GM10847 (cell line): ENCODE results near the gene MOB1A.

Source experiments
- POLR2A ChIP-seq: IDR thresholded peaks from 2 replicates; pipeline ENCODE4 v1.6.1; 2011; ENCODE audit not compliant: insufficient read length; ENCODE audit errors: extremely low read depth

MOB1A gene

DNA sequence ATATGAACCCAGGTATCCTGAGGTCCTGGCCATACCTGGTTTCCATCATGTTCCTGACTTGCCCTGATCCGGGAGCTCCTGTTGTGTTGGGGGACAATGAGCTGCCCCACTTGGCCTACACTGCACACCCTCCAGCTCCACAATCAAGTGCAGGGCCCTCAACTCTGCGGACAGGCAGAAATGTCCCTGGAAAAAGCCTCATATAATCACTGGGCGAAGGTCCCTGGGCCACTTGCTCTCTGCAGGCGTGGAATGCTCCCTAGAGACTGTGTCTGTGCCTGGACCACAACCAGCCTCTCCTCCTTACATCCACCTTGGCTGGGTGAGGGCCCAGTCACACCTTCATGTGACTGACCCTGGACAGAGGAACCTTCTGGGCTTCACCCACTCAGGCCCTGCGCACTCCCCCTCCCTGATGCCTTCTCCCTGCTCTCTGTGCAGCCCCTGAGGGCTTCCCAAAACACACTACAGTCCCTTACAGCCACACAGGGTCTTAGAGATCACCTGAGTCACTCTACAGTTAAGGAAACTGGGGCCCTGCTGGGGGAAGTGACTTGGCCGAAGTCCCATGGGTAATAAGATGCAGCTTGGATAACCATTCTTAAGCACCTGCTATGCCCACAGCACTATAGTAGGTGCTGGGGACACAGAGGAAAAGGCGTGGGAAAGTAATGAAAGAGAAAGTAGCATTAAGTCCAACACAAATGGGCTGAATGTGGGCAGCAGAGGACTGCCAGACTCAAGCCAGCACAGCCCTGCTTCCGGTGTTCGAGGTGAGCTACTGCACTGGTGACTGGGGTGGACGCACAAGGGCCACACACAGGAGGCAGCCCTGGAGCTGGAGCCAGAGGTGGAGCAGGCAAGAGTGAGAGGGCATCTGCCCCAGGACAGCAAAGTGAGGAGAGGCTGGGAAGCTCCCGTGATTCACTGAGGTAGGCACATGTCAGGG is 40.8 kb downstream of the MOB1A start:
- TF ChIP-seq POLR2A = no peak

DNA sequence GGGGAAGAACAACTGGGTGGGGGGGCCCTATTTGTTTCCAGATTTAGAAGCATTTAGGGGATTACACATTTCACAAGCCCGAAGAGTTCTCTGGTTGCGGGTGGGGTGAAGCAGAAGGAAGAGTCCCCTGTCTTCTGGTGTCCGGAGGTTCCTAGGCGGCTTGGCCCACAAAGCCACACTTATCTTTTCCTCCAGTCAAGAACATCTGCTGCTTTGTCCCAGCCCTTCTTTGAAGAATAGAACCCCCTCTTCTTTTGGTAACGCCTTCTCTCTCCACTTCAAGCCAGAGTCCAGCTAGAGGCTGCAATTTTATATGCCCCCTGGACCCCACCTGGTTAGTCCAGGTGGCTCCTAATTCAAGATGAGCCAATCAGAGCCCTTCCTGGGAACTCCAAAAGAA is 46.8 kb downstream of the MOB1A start:
- TF ChIP-seq POLR2A = no peak

DNA sequence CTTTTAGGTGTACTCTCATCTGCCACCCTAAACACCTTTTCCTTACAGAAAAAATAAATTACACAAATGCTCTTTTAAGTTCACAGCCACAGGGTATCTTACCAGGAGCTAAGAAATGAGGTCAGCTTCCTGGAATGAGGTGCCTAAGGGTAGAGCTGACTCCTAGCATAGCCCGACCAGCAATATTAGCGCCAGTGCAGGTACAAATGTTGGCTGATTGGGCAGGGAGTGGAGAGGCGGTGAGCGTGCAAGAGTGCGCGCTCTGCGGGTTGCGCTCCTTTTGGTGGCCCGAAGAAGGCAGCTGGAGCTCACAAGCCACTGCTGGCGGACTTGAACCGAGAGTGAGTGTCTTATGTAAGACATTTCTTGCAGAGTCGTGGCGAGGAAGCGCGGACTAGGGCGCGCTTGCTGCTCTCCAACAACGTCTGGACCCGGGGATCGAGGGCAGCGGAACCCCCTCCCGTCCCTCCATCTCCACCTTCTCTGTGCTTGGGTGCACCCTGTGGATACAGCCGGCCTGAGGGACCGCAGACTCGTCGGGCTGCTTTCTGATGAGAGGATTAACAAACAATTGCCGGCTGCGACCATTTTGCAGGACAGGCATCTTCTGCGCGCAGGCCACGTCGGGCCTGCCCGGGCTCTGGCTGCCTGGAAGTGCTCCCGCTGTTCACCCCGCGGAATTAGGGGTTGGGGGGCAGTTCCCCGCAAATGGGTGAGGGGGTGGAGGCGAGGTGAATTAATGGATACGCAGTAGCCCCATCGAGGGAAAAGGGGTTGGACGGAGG is 48.3 kb downstream of the MOB1A start:
- no peak for TF ChIP-seq POLR2A

DNA sequence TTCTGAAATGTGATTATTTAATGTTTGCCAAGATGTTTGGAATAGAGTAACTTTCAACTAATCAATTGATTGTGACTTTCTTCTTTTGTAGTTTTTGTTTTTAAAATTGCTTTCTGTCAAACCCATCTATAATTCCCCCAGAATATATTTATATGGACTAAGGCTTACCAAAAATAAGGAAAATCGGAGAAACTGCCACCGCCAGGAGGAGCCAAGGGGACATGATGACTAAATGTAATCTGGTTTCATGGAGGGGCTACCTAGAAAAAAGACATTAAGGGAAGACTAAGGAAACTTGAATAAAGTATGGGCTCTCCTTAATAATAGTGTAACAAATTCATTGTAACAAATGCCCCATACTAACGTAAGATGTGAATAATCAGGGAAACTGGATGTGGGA is 50.5 kb downstream of the MOB1A start:
- no peak for TF ChIP-seq POLR2A

DNA sequence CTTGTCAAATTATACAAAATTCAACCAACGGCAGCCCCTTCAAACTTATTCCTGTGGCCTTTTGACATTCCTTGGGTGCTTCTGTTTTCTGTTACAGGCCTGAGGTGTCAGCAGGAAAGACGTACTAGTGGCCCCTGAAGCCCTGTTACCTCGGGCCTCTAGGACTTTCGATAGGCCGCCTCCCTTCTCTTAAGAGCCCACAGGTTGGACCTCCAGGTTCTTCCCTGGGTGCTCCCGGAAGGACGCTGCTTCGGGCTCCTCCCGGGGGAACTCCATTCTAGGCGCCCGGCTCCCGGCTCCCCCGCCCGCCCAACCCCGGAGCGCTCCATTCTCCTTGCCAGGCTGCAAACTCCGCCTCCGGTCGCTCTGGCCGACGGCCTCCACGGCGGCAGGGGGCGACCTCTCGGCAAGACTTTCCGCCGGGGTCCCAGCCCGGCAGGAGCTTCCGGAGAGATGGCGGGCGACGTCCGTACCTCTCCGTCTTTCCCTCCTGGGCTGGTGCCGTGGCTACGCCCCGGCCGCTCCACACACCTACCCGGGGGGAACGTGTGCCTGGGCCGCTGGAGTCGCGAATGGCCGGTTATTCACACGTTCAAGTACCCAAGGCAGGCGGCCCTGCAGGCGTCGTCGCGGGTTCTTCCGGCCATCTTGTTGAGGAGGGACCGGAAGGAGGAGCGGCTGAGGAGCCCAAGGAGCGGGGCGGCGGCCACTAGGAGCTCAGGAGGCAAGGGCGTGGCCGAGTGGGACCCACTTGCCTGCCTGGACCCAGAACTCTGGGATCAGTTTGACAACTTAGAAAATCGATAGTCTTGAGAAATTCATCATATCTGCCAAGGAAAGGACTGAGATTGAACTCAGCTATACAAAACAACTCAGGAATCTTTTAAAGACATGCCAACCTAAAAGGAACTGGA is 58.5 kb downstream of the MOB1A start:
- peak; percentile 38 for TF ChIP-seq POLR2A

DNA sequence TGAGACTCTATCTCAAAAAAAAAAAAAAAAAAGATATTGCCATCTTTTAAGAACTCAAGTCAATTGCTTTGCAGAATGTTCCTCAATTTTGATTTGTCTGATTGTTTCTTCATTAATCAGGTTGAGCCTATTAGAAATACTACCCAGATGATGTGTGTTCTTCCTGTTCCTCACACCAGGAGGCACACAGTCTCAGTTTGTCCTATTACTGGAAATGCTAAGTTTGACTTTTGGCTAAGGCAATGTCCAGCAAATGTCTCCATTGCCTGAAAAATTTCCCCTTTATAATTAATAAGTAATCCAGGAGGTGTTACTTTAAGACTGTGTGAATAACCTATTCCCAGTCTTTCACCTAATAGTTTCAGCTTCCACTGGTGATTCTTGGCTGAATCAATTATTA is 59.3 kb downstream of the MOB1A start:
- TF ChIP-seq POLR2A = no peak

DNA sequence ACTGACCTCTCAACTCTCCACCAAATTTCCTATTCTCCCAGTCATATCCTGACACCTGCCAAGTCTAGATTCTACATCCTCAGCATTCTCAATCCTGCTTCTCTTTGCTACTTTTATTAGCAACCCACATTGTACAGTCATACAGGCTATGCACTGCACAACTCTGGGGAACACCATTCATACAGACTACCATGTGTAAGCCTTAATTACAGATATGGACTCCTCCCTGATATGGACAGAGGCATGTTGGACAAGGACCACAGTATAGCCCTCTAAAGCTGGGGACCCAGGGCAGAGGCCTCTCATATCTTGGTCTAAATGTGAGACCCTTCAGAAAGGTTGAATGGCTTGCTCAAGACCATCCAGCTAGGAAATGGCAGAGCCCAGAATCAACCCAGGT is 67.3 kb downstream of the MOB1A start:
- TF ChIP-seq POLR2A = no peak

DNA sequence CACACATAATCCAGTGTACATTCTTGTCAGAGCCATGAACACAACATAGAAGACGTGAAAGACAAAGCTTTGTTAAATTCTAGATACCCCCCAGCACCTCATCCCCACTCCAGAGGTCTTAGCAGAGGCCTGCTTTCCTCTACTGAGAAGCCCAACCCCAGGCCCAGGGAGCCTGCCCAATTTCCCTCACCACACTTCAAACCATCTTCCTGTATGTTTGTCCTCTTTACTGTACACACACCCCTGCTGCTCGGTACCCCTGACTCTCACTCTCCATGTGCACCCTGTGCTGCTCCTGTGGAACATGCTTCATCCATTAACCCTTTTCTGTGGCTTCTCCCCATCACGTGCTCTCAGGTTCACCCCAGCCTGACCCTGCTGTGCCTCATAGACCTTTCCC is 68.1 kb downstream of the MOB1A start:
- TF ChIP-seq POLR2A = no peak

DNA sequence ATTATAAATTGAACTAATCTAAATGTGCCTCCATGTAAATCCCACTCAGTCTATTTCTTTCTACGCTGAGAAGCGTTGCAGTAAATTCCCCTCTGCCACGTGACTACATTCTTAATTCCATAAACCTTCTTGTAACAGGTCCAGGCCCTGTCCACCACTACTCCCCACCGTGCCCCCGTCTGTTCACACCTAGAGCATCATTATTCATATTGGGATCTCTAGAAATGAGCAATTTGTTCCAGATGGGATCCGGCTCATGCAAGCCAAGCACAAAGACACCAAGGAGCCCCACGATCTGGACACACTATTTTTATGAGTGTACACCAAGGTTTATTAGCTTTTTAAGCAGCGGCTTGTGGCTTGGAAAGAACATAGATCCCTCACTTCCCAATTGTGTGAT is 69.1 kb downstream of the MOB1A start:
- no peak for TF ChIP-seq POLR2A

DNA sequence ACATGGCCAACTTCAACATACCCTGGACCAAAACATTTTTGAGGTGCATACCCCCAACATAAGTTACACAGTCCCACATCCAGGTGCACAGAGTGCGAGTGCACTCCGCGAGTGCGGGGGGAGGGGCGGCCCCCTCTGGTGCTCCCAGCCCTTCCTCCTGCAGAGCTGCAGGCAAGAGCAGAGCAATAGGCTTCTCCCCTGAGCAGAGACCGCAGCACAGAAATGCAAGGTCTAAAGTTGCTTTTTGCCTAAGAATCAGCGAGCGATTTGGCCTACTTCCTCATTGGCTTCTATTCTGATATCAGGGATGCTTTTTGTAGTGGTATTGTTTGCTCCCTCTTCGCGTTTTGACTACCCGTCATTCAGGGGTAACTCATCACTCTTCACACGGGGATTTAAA is 71.6 kb downstream of the MOB1A start:
- TF ChIP-seq POLR2A = no peak

DNA sequence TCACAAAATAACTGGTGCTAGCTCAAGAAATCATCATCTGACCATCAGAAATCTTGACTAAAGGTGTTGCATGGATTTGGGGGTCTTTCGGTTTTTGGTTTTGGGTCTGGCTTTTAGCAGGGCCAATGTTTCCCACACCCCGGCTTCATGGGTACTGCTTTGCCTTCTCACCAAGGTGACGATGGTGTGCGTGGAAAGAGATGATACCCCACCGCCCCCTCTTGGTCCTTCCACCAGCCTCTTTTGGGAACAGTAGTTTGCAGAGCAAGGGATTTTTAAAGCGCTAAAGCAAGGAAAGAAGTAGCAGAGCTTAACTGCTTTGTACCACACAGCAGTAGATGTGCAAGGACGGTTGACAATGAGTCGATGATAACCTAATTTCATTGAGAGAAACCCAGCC is 73.3 kb downstream of the MOB1A start:
- TF ChIP-seq POLR2A = no peak

DNA sequence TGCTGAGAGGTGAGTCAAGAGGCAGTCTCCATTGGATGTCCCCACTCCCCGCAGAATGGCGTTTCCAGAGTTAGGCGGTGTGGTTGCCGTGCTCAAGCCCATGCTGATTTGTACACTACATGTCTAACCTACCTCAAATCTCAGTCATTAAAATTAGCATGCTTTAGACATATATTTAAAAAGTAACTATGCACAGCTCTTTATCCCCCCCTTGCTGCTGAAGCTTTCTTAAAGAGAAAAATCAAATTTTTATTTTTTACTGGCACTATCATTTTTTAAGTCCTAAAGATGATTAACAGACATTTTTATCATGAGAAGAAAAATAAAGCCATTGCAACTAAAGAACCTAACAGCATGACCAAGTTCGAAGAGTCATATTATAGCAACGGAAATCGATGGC is 73.8 kb downstream of the MOB1A start:
- TF ChIP-seq POLR2A = no peak

DNA sequence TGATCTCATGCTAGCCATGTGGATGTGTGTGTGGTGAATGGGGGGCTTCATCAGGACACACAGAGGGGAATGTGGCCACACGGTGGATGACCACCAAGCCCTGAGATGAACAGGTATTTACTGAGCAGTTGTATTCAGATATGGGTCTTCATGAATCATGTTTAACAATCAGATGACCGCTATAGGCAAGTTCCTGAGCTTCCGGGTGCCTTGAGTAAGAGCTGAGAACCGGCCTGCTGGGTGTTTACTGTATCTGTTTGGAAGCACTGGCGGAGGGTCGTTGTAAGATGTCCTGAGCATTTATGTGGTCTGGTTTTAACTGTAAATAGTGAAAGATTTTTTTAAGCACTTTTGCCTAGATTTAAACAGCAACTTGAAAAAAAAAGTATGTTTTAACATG is 74.9 kb downstream of the MOB1A start:
- no peak for TF ChIP-seq POLR2A
